ENCODE measurements around the gene LRRC41. TPM values are rescaled to one million over a fixed set of nuclear protein-coding genes. Genes with fewer than 3 reads are reported as not detected.
A peak's percentile ranks its signal among the peaks of the same experiment; 100 is the strongest.

The LRRC41 gene
- total and polyA plus RNA-seq, 2 experiments from 2014 or later, result 20.1 to 69.4 TPM

DNA sequence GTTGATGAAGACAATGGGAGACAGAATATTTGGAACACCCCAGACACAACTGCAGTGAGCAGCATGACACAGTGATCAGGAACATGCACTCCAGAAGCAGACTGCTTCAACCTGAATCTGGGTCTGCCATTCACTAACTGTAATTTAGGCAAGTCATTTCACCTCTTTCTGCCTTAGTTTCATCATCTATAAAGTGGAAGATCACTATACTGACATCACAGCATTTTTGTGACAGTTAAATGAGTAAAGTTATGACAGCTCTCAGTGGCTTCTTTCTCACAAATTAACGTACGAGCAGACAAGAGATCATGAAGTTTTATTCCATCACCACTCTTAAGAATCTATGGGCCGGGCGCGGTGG is 14.3 kb downstream of the LRRC41 start:
- TF ChIP-seq, protein P1, sequence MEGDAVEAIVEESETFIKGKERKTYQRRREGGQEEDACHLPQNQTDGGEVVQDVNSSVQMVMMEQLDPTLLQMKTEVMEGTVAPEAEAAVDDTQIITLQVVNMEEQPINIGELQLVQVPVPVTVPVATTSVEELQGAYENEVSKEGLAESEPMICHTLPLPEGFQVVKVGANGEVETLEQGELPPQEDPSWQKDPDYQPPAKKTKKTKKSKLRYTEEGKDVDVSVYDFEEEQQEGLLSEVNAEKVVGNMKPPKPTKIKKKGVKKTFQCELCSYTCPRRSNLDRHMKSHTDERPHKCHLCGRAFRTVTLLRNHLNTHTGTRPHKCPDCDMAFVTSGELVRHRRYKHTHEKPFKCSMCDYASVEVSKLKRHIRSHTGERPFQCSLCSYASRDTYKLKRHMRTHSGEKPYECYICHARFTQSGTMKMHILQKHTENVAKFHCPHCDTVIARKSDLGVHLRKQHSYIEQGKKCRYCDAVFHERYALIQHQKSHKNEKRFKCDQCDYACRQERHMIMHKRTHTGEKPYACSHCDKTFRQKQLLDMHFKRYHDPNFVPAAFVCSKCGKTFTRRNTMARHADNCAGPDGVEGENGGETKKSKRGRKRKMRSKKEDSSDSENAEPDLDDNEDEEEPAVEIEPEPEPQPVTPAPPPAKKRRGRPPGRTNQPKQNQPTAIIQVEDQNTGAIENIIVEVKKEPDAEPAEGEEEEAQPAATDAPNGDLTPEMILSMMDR (conservative IDR thresholded peaks at IDR 0.05; ENCODE audit: low read depth in 2 of 2), result no peak
- TF ChIP-seq POLR2AphosphoS5 (IDR thresholded peaks at IDR 0.05; ENCODE audit: low read depth) (no peak), EZH2phosphoT487 (IDR thresholded peaks at IDR 0.05; ENCODE audit: unreplicated experiment) (no peak), NANOG (IDR thresholded peaks at IDR 0.05; ENCODE audit: borderline replicate concordance) (no peak), JUNB (IDR thresholded peaks at IDR 0.05; ENCODE audit: unreplicated experiment) (no peak), ZNF331 (CRISPR knock-in tag; IDR thresholded peaks at IDR 0.05; ENCODE audit: low read depth) (no peak), CREB1 (CRISPR knock-in tag; IDR thresholded peaks at IDR 0.05; ENCODE audit: low read depth) (no peak), STAT1 (IDR thresholded peaks at IDR 0.05; ENCODE audit: unreplicated experiment) (no peak), EZH2 (IDR thresholded peaks at IDR 0.05; ENCODE audit: low read depth, unreplicated experiment) (no peak), ZNF114 (CRISPR knock-in tag; IDR thresholded peaks at IDR 0.05) (no peak)
- TF ChIP-seq, protein P2, sequence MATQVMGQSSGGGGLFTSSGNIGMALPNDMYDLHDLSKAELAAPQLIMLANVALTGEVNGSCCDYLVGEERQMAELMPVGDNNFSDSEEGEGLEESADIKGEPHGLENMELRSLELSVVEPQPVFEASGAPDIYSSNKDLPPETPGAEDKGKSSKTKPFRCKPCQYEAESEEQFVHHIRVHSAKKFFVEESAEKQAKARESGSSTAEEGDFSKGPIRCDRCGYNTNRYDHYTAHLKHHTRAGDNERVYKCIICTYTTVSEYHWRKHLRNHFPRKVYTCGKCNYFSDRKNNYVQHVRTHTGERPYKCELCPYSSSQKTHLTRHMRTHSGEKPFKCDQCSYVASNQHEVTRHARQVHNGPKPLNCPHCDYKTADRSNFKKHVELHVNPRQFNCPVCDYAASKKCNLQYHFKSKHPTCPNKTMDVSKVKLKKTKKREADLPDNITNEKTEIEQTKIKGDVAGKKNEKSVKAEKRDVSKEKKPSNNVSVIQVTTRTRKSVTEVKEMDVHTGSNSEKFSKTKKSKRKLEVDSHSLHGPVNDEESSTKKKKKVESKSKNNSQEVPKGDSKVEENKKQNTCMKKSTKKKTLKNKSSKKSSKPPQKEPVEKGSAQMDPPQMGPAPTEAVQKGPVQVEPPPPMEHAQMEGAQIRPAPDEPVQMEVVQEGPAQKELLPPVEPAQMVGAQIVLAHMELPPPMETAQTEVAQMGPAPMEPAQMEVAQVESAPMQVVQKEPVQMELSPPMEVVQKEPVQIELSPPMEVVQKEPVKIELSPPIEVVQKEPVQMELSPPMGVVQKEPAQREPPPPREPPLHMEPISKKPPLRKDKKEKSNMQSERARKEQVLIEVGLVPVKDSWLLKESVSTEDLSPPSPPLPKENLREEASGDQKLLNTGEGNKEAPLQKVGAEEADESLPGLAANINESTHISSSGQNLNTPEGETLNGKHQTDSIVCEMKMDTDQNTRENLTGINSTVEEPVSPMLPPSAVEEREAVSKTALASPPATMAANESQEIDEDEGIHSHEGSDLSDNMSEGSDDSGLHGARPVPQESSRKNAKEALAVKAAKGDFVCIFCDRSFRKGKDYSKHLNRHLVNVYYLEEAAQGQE (IDR thresholded peaks at IDR 0.05; ENCODE audit: unreplicated experiment), result no peak
- TF ChIP-seq, protein P3, sequence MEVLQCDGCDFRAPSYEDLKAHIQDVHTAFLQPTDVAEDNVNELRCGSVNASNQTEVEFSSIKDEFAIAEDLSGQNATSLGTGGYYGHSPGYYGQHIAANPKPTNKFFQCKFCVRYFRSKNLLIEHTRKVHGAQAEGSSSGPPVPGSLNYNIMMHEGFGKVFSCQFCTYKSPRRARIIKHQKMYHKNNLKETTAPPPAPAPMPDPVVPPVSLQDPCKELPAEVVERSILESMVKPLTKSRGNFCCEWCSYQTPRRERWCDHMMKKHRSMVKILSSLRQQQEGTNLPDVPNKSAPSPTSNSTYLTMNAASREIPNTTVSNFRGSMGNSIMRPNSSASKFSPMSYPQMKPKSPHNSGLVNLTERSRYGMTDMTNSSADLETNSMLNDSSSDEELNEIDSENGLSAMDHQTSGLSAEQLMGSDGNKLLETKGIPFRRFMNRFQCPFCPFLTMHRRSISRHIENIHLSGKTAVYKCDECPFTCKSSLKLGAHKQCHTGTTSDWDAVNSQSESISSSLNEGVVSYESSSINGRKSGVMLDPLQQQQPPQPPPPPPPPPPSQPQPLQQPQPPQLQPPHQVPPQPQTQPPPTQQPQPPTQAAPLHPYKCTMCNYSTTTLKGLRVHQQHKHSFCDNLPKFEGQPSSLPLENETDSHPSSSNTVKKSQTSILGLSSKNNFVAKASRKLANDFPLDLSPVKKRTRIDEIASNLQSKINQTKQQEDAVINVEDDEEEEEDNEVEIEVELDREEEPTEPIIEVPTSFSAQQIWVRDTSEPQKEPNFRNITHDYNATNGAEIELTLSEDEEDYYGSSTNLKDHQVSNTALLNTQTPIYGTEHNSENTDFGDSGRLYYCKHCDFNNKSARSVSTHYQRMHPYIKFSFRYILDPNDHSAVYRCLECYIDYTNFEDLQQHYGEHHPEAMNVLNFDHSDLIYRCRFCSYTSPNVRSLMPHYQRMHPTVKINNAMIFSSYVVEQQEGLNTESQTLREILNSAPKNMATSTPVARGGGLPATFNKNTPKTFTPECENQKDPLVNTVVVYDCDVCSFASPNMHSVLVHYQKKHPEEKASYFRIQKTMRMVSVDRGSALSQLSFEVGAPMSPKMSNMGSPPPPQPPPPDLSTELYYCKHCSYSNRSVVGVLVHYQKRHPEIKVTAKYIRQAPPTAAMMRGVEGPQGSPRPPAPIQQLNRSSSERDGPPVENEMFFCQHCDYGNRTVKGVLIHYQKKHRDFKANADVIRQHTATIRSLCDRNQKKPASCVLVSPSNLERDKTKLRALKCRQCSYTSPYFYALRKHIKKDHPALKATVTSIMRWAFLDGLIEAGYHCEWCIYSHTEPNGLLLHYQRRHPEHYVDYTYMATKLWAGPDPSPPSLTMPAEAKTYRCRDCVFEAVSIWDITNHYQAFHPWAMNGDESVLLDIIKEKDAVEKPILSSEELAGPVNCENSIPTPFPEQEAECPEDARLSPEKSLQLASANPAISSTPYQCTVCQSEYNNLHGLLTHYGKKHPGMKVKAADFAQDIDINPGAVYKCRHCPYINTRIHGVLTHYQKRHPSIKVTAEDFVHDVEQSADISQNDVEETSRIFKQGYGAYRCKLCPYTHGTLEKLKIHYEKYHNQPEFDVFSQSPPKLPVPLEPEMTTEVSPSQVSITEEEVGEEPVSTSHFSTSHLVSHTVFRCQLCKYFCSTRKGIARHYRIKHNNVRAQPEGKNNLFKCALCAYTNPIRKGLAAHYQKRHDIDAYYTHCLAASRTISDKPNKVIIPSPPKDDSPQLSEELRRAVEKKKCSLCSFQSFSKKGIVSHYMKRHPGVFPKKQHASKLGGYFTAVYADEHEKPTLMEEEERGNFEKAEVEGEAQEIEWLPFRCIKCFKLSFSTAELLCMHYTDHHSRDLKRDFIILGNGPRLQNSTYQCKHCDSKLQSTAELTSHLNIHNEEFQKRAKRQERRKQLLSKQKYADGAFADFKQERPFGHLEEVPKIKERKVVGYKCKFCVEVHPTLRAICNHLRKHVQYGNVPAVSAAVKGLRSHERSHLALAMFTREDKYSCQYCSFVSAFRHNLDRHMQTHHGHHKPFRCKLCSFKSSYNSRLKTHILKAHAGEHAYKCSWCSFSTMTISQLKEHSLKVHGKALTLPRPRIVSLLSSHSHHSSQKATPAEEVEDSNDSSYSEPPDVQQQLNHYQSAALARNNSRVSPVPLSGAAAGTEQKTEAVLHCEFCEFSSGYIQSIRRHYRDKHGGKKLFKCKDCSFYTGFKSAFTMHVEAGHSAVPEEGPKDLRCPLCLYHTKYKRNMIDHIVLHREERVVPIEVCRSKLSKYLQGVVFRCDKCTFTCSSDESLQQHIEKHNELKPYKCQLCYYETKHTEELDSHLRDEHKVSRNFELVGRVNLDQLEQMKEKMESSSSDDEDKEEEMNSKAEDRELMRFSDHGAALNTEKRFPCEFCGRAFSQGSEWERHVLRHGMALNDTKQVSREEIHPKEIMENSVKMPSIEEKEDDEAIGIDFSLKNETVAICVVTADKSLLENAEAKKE (CRISPR knock-in tag; IDR thresholded peaks at IDR 0.05), result no peak
- TF ChIP-seq, protein P4, sequence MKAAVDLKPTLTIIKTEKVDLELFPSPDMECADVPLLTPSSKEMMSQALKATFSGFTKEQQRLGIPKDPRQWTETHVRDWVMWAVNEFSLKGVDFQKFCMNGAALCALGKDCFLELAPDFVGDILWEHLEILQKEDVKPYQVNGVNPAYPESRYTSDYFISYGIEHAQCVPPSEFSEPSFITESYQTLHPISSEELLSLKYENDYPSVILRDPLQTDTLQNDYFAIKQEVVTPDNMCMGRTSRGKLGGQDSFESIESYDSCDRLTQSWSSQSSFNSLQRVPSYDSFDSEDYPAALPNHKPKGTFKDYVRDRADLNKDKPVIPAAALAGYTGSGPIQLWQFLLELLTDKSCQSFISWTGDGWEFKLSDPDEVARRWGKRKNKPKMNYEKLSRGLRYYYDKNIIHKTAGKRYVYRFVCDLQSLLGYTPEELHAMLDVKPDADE (IDR thresholded peaks at IDR 0.05), result no peak

More for the DNA sequence above, 14.3 kb downstream of the LRRC41 start:
- Histone ChIP-seq H3K27ac (ENCODE audit: low read depth) (peak overlapping the region; percentile 76), H3K4me3 (no peak overlapping the region), H3F3A (replicated peaks; ENCODE audit: low read depth) (peaks cover 10% of the 10 kb centered on the region; the same call in 1 of the 2 replicates), H3K4me2 (no peak overlapping the region), H3K4me1 (ENCODE audit: insufficient read depth) (0 out of 2 replicates have a peak, but pooled peaks cover 5% of the 10 kb centered on the region), H3K27me3 (ENCODE audit: insufficient read depth) (no peaks in the 10 kb centered on the region), H2AFZ (no peak overlapping the region), H4K20me1 (replicated peaks; ENCODE audit: insufficient read depth) (no peaks in the 10 kb centered on the region; the same call in 1 of the 2 replicates), H3K9me2 (ENCODE audit: insufficient read depth) (no peaks in the 10 kb centered on the region), H3K36me3 (ENCODE audit: insufficient read depth) (no peaks in the 10 kb centered on the region), H3K79me2 (replicated peaks; ENCODE audit: insufficient read depth) (no peaks in the 10 kb centered on the region)
- ATAC-seq (no peak), DNase-seq (ENCODE audit: low spot score) (no peak)
- Mint-ChIP-seq H3K36me3 (ENCODE audit: low read depth) (peaks cover 36% of the 10 kb centered on the region), H3K4me3 (no peak overlapping the region), H3K9me3 (no peaks in the 10 kb centered on the region), H3K27ac (peak overlapping the region; percentile 24; the same call in 1 of the 2 replicates), H3K27me3 (ENCODE audit: insufficient read depth, low read depth, poor library complexity) (peaks cover 10% of the 10 kb centered on the region), H3K4me1 (peaks cover 18% of the 10 kb centered on the region)

Data from GM23338 (cell line).